IPS DF 4.7 (cell line): Measurements from ENCODE around the gene GZMB.
"Not testable (repeated sequence)": the region's sequence is repeated elsewhere in the genome, so short reads cannot be mapped to it uniquely, and the experiment has no call there.

Source experiments
- DNase-seq: peaks from one replicate; pipeline ENCODE4 v3.0.0-alpha.2; 2013; ENCODE audit warnings: low spot score; ENCODE audit errors: extremely low read depth

GZMB gene

GRCh38 chr14:24634158-24634557, at the start of gene GZMB:
GZMB (minus strand) TSS chr14:24634190; CDS start chr14:24634160, 30 bp downstream.
- DNase-seq, result no peak

- DNase-seq, result no peak
Observed at GRCh38 chr14:24681056-24681455, 47.1 kb upstream of the GZMB start.

- DNase-seq, result no peak
Observed at GRCh38 chr14:24680516-24680915, 46.5 kb upstream of the GZMB start.

GRCh38 chr14:24679248-24679961, 45.4 kb upstream of the GZMB start:
- DNase-seq, result no peak

- peak; percentile 51 for DNase-seq
Observed at GRCh38 chr14:24678801-24679247, 44.8 kb upstream of the GZMB start.

- no peak for DNase-seq
Observed at GRCh38 chr14:24677956-24678355, 44.0 kb upstream of the GZMB start.

GRCh38 chr14:24674204-24674970, 40.4 kb upstream of the GZMB start:
- no peak for DNase-seq

GRCh38 chr14:24673534-24674203, 39.7 kb upstream of the GZMB start:
- no peak for DNase-seq

- DNase-seq, result no peak
Observed at GRCh38 chr14:24673059-24673458, 39.1 kb upstream of the GZMB start.

GRCh38 chr14:24670594-24670993, 36.6 kb upstream of the GZMB start:
- DNase-seq, result no peak

- no peak for DNase-seq
Observed at GRCh38 chr14:24669651-24670050, 35.7 kb upstream of the GZMB start.

GRCh38 chr14:24665440-24665991, 31.5 kb upstream of the GZMB start:
- no peak for DNase-seq

GRCh38 chr14:24664366-24664765, 30.4 kb upstream of the GZMB start:
- no peak for DNase-seq

- DNase-seq, result no peak
Observed at GRCh38 chr14:24662753-24663152, 28.8 kb upstream of the GZMB start.

- no peak for DNase-seq
Observed at GRCh38 chr14:24659916-24660570, 26.1 kb upstream of the GZMB start.

GRCh38 chr14:24648361-24648760, 14.4 kb upstream of the GZMB start:
- not testable (repeated sequence) for DNase-seq

- DNase-seq, result no peak
Observed at GRCh38 chr14:24639905-24640304, 5.9 kb upstream of the GZMB start.

- DNase-seq, result no peak
Observed at GRCh38 chr14:24639270-24639669, 5.3 kb upstream of the GZMB start.

GRCh38 chr14:24633353-24633752, 637 bp downstream of the GZMB start:
- DNase-seq, result no peak

- no peak for DNase-seq
Observed at GRCh38 chr14:24632761-24633160, 1.2 kb downstream of the GZMB start.

- no peak for DNase-seq
Observed at GRCh38 chr14:24632336-24632735, 1.7 kb downstream of the GZMB start.
